ENCODE data around the gene DEXI.
"Not testable (repeated sequence)": the region's sequence is repeated elsewhere in the genome, so short reads cannot be mapped to it uniquely, and the experiment has no call there.

DEXI gene

GRCh38 chr16:10927497-10928112 lies 14.7 kb downstream of the DEXI start:
- Histone ChIP-seq H3K9me3 (ENCODE audit: insufficient read depth, low read depth, low read length) (peaks cover 1% of the 10 kb centered on the region), H3K4ac (ENCODE audit: low read depth, low read length) (no peak overlapping the region), H2BK12ac (ENCODE audit: low read length) (no peak overlapping the region), H3K18ac (ENCODE audit: low read length) (no peak overlapping the region), H3K36me3 (ENCODE audit: control insufficient read depth in 1 of 2, insufficient read depth in 2 of 2, low read length in 2 of 2) (peaks cover 36 to 47% of the 10 kb centered on the region in 2 experiments), H3K79me2 (ENCODE audit: control insufficient read depth, insufficient read depth, low read length, poor library complexity) (no peaks in the 10 kb centered on the region), H4K91ac (ENCODE audit: low read depth, low read length) (no peak overlapping the region), H2AK5ac (ENCODE audit: low read length) (no peak overlapping the region), H3K27ac (ENCODE audit: low read depth, low read length) (no peak overlapping the region), H3K4me1 (ENCODE audit: control insufficient read depth in 1 of 2, insufficient read depth in 2 of 2, low read length in 2 of 2) (peaks cover 0 to 2% of the 10 kb centered on the region in 2 experiments), H3K27me3 (ENCODE audit: insufficient read depth, low read length) (no peaks in the 10 kb centered on the region), H3K9ac (ENCODE audit: low read length) (no peak overlapping the region), H4K12ac (ENCODE audit: low read depth, low read length) (no peak overlapping the region), H2BK120ac (ENCODE audit: insufficient read depth, low read length, poor library complexity) (no peak overlapping the region), H4K8ac (ENCODE audit: low read depth, low read length) (no peak overlapping the region), H2BK5ac (ENCODE audit: low read depth, low read length, poor library complexity) (no peak overlapping the region), H3K4me2 (ENCODE audit: low read length) (no peak overlapping the region), H3K23ac (ENCODE audit: low read length) (no peak overlapping the region), H3K14ac (ENCODE audit: low read length) (no peak overlapping the region), H3K4me3 (ENCODE audit: low read depth, low read length) (no peak overlapping the region), H3K79me1 (ENCODE audit: low read length) (peaks cover 4% of the 10 kb centered on the region), H2AFZ (ENCODE audit: insufficient read depth, low read length, poor library complexity) (no peak overlapping the region)
- DNase-seq = no peak
- WGBS (ENCODE audit: extremely low coverage, insufficient coverage, insufficient read length) = no CpG with 5 or more reads among the region's 11 CpGs

DNA sequence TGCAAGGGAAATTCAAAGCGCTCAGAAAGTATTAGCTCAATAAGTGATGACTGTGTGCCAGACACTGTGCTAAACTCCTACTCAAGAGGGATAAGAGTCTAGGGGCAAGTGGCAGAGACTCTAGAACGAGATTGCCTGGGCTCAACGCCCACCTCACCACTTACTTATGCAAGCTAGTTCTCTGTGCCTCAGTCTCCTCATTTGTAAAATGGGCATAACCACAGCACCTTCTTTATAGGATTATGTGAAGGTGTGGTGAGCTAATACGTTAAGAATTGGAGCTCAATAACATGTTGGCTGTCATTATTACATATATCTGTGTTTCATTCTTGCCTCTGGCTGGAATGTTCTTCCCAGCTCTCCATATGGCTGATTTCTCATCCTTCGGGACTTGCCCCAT lies 15.4 kb downstream of the DEXI start:
- no peak overlapping the region for H2BK5ac ChIP-seq (ENCODE audit: low read depth, low read length, poor library complexity)
- no peak overlapping the region for H2BK120ac ChIP-seq (ENCODE audit: insufficient read depth, low read length, poor library complexity)
- H3K9ac ChIP-seq (ENCODE audit: low read length) = no peak overlapping the region
- H4K91ac ChIP-seq (ENCODE audit: low read depth, low read length) = no peak overlapping the region
- H3K4me3 ChIP-seq (ENCODE audit: low read depth, low read length) = no peak overlapping the region
- no peak overlapping the region for H2AK5ac ChIP-seq (ENCODE audit: low read length)
- no peaks in the 10 kb centered on the region for H3K27me3 ChIP-seq (ENCODE audit: insufficient read depth, low read length)
- H3K18ac ChIP-seq (ENCODE audit: low read length) = no peak overlapping the region
- no peak overlapping the region for H2AFZ ChIP-seq (ENCODE audit: insufficient read depth, low read length, poor library complexity)
- whole genome bisulfite sequencing (ENCODE audit: extremely low coverage, insufficient coverage, insufficient read length) = no CpG with 5 or more reads among the region's 5 CpGs
- DNase-seq = no peak
- H2BK12ac ChIP-seq (ENCODE audit: low read length) = no peak overlapping the region
- no peak overlapping the region for H4K12ac ChIP-seq (ENCODE audit: low read depth, low read length)
- peaks cover 1% of the 10 kb centered on the region for H3K9me3 ChIP-seq (ENCODE audit: insufficient read depth, low read depth, low read length)
- H4K8ac ChIP-seq (ENCODE audit: low read depth, low read length) = no peak overlapping the region
- no peak overlapping the region for H3K23ac ChIP-seq (ENCODE audit: low read length)
- no peak overlapping the region for H3K4ac ChIP-seq (ENCODE audit: low read depth, low read length)
- H3K36me3 ChIP-seq (ENCODE audit: control insufficient read depth in 1 of 2, insufficient read depth in 2 of 2, low read length in 2 of 2) = peaks cover 32 to 47% of the 10 kb centered on the region in 2 experiments
- H3K27ac ChIP-seq (ENCODE audit: low read depth, low read length) = no peak overlapping the region
- H3K4me1 ChIP-seq (ENCODE audit: control insufficient read depth in 1 of 2, insufficient read depth in 2 of 2, low read length in 2 of 2) = no peaks in the 10 kb centered on the region
- H3K14ac ChIP-seq (ENCODE audit: low read length) = no peak overlapping the region
- H3K79me2 ChIP-seq (ENCODE audit: control insufficient read depth, insufficient read depth, low read length, poor library complexity) = no peaks in the 10 kb centered on the region
- no peaks in the 10 kb centered on the region for H3K79me1 ChIP-seq (ENCODE audit: low read length)
- H3K4me2 ChIP-seq (ENCODE audit: low read length) = no peak overlapping the region

DNA sequence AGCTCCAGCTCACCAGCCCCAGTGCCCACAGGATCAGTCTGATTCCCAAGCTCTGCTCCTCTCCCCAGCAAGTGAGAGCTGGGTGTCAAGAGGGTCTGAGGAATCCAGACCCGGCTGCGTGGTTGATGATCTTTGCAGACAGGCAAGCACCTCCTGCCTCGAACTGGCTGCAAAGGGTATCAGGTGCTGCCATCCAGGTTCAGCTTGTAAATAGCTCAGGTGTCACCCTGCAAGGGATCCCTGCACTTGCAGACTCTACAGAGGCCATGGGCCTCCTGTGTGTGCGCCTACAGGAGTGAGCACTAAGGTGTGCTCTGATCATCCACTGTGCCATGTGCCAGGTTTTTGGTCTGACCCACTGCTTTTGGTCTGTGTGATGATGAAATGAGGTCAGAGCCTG lies 16.2 kb downstream of the DEXI start:
- Histone ChIP-seq H4K8ac (ENCODE audit: low read depth, low read length) (no peak overlapping the region), H3K4ac (ENCODE audit: low read depth, low read length) (no peak overlapping the region), H3K4me1 (ENCODE audit: control insufficient read depth in 1 of 2, insufficient read depth in 2 of 2, low read length in 2 of 2) (no peaks in the 10 kb centered on the region), H2BK120ac (ENCODE audit: insufficient read depth, low read length, poor library complexity) (no peak overlapping the region), H3K4me2 (ENCODE audit: low read length) (no peak overlapping the region), H3K9me3 (ENCODE audit: insufficient read depth, low read depth, low read length) (peaks cover 1% of the 10 kb centered on the region), H2AK5ac (ENCODE audit: low read length) (no peak overlapping the region), H4K91ac (ENCODE audit: low read depth, low read length) (no peak overlapping the region), H3K79me1 (ENCODE audit: low read length) (no peaks in the 10 kb centered on the region), H3K27me3 (ENCODE audit: insufficient read depth, low read length) (no peaks in the 10 kb centered on the region), H4K12ac (ENCODE audit: low read depth, low read length) (no peak overlapping the region), H3K36me3 (ENCODE audit: control insufficient read depth in 1 of 2, insufficient read depth in 2 of 2, low read length in 2 of 2) (peaks cover 32 to 47% of the 10 kb centered on the region in 2 experiments), H2AFZ (ENCODE audit: insufficient read depth, low read length, poor library complexity) (no peak overlapping the region), H3K18ac (ENCODE audit: low read length) (no peak overlapping the region), H2BK5ac (ENCODE audit: low read depth, low read length, poor library complexity) (no peak overlapping the region), H3K14ac (ENCODE audit: low read length) (no peak overlapping the region), H2BK12ac (ENCODE audit: low read length) (no peak overlapping the region), H3K9ac (ENCODE audit: low read length) (no peak overlapping the region), H3K23ac (ENCODE audit: low read length) (no peak overlapping the region), H3K27ac (ENCODE audit: low read depth, low read length) (no peak overlapping the region), H3K4me3 (ENCODE audit: low read depth, low read length) (no peak overlapping the region), H3K79me2 (ENCODE audit: control insufficient read depth, insufficient read depth, low read length, poor library complexity) (no peaks in the 10 kb centered on the region)
- DNase-seq = no peak
- WGBS (ENCODE audit: extremely low coverage, insufficient coverage, insufficient read length) = no CpG with 5 or more reads among the region's 4 CpGs

DNA sequence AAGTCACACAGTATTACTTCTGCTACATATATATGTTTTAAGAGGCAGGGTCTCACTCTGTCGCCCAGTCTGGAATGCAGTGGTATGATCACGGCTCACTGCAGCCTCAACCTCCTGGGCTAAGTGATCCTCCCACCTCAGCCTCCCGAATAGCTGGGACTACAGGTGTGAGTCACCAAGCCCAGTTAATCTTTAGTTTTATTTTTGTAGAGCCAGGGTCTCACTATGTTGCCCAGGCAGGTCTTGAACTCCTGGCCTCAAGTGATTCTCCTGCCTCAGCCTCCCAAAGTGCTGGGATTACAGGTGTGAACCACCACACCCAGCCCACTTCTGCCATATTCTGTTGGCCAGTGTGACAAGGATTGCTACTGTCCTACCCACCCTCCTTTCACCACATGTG lies 17.0 kb downstream of the DEXI start:
- H3K4me2 ChIP-seq (ENCODE audit: low read length); H2BK5ac ChIP-seq (ENCODE audit: low read depth, low read length, poor library complexity); H3K79me1 ChIP-seq (ENCODE audit: low read length); H3K4ac ChIP-seq (ENCODE audit: low read depth, low read length); H4K12ac ChIP-seq (ENCODE audit: low read depth, low read length); H2BK12ac ChIP-seq (ENCODE audit: low read length); H2AK5ac ChIP-seq (ENCODE audit: low read length); H3K4me1 ChIP-seq (ENCODE audit: control insufficient read depth in 1 of 2, insufficient read depth in 2 of 2, low read length in 2 of 2); H3K27ac ChIP-seq (ENCODE audit: low read depth, low read length); H3K14ac ChIP-seq (ENCODE audit: low read length); H3K9me3 ChIP-seq (ENCODE audit: insufficient read depth, low read depth, low read length); H2AFZ ChIP-seq (ENCODE audit: insufficient read depth, low read length, poor library complexity); H4K8ac ChIP-seq (ENCODE audit: low read depth, low read length); H3K18ac ChIP-seq (ENCODE audit: low read length); H4K91ac ChIP-seq (ENCODE audit: low read depth, low read length); H3K23ac ChIP-seq (ENCODE audit: low read length); H3K4me3 ChIP-seq (ENCODE audit: low read depth, low read length); H3K79me2 ChIP-seq (ENCODE audit: control insufficient read depth, insufficient read depth, low read length, poor library complexity); H2BK120ac ChIP-seq (ENCODE audit: insufficient read depth, low read length, poor library complexity); DNase-seq; H3K27me3 ChIP-seq (ENCODE audit: insufficient read depth, low read length): not testable (repeated sequence)
- no CpG with 5 or more reads among the region's 3 CpGs for WGBS (ENCODE audit: extremely low coverage, insufficient coverage, insufficient read length)
- Histone ChIP-seq H3K9ac (ENCODE audit: low read length) (peak overlapping the region; percentile 43), H3K36me3 (ENCODE audit: control insufficient read depth in 1 of 2, insufficient read depth in 2 of 2, low read length in 2 of 2) (peaks cover 29 to 44% of the 10 kb centered on the region in 2 experiments)

Data from trophoblast cell (in vitro differentiated cells and primary cell).